Nephron progenitor cell (in vitro differentiated cells): ENCODE data around the gene NFKBIB.

Experiments
- DNase-seq: peaks from one replicate; pipeline ENCODE4 v3.0.0; 2021
- H3K27ac Mint-ChIP-seq: 2 replicates; pipeline ENCODE4 v1.8.0; 2021; ENCODE audit warnings: mild to moderate bottlenecking, moderate library complexity, mixed read lengths
- H3K27me3 Mint-ChIP-seq: 2 replicates; pipeline ENCODE4 v1.8.0; 2021; ENCODE audit warnings: mild to moderate bottlenecking, low read depth, mixed read lengths; ENCODE audit not compliant: poor library complexity
- H3K36me3 Mint-ChIP-seq: 2 replicates; pipeline ENCODE4 v1.8.0; 2021; ENCODE audit warnings: low read depth, mixed read lengths
- H3K4me1 Mint-ChIP-seq: 2 replicates; pipeline ENCODE4 v1.8.0; 2021; ENCODE audit warnings: mixed read lengths
- H3K4me3 Mint-ChIP-seq: 2 replicates; pipeline ENCODE4 v1.8.0; 2021; ENCODE audit warnings: mild to moderate bottlenecking, moderate library complexity, mixed read lengths
- H3K9me3 Mint-ChIP-seq: 2 replicates; pipeline ENCODE4 v1.8.0; 2021; ENCODE audit warnings: mild to moderate bottlenecking, moderate library complexity, mixed read lengths
- TF ChIP-seq, protein P1 (sequence below): fragments of 200-600 bp; sonication (generic); IDR thresholded peaks from 2 replicates; pipeline ENCODE4 v1.5.0; 2021; ENCODE audit warnings: antibody characterized with exemption

The NFKBIB gene

DNA sequence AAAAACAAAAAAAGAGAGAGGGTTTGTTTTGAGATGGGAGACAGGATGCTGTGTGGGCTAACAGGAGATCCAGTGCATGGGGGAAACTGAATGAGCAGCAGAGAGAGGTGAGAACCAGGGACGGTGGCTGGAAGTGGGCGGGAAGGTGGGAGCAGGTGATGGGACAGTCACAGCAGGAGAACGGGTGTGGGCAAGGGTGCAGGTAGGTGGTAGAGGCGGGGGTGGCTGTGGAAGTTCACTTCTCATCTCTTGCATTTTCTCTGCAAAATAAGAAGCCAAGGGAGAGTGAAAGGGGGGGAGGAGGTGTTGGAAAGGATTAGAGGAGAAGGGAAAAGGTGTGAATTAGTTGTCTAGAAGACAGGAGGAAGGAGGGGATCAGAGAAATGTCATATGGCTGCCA is 53.9 kb downstream of the NFKBIB start:
- Mint-ChIP-seq H3K4me1 (peaks cover 20% of the 10 kb centered on the region), H3K27ac (no peak overlapping the region), H3K4me3 (no peak overlapping the region), H3K36me3 (peaks cover 59% of the 10 kb centered on the region), H3K27me3 (peaks cover 4% of the 10 kb centered on the region), H3K9me3 (peaks cover 8% of the 10 kb centered on the region)
- DNase-seq: no peak
- TF ChIP-seq, protein P1, sequence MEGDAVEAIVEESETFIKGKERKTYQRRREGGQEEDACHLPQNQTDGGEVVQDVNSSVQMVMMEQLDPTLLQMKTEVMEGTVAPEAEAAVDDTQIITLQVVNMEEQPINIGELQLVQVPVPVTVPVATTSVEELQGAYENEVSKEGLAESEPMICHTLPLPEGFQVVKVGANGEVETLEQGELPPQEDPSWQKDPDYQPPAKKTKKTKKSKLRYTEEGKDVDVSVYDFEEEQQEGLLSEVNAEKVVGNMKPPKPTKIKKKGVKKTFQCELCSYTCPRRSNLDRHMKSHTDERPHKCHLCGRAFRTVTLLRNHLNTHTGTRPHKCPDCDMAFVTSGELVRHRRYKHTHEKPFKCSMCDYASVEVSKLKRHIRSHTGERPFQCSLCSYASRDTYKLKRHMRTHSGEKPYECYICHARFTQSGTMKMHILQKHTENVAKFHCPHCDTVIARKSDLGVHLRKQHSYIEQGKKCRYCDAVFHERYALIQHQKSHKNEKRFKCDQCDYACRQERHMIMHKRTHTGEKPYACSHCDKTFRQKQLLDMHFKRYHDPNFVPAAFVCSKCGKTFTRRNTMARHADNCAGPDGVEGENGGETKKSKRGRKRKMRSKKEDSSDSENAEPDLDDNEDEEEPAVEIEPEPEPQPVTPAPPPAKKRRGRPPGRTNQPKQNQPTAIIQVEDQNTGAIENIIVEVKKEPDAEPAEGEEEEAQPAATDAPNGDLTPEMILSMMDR: no peak

DNA sequence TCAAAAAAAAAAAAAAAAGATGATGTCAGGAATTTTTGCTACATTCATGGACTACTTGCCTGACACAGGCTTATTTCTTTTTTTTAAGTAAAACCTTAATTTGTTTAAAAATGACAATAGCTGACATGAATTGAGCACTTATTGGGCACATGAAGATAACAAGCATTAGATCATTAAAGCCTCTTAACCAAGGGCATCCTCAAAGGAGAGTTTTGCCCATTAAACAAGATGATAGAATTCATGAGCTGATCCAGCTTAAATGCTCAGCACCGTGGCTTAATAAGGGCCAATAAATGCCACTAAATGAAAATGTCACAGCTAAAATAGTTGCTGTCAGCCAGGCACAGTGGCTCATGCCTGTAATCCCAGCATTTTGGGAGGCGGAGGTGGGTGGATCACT is 56.5 kb downstream of the NFKBIB start:
- no peak for DNase-seq
- peaks cover 6% of the 10 kb centered on the region for H3K27me3 Mint-ChIP-seq

DNA sequence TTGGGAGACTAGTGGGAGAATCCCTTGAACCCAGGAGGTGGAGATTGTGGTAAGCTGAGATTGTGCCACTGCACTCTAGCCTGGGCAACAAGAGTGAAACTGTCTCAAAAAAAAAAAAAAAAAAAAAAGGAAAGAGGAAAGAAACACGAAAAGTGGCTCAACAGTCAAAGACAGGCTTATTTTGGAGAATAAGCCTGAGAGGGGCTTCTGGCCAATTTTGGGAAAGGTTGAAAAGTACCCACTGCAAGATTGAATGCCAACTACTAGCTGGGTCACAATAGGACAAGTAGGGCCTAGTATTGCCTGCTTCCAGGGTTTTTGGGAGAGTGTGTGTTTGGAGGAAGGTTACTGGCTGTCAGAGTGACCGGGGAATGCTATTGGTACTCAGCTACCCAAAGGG is 58.5 kb downstream of the NFKBIB start:
- no peak overlapping the region for H3K4me3 Mint-ChIP-seq

More for the DNA sequence above, 56.5 kb downstream of the NFKBIB start:
- no peak overlapping the region for H3K27ac Mint-ChIP-seq
- TF ChIP-seq, protein P1: no peak
- peaks cover 57% of the 10 kb centered on the region for H3K36me3 Mint-ChIP-seq
- peaks cover 8% of the 10 kb centered on the region for H3K9me3 Mint-ChIP-seq
- no peak overlapping the region for H3K4me3 Mint-ChIP-seq
- peaks cover 7% of the 10 kb centered on the region for H3K4me1 Mint-ChIP-seq

More for the DNA sequence above, 58.5 kb downstream of the NFKBIB start:
- no peak overlapping the region for H3K27ac Mint-ChIP-seq
- DNase-seq: no peak
- peaks cover 9% of the 10 kb centered on the region for H3K4me1 Mint-ChIP-seq
- peaks cover 3% of the 10 kb centered on the region for H3K27me3 Mint-ChIP-seq
- peaks cover 8% of the 10 kb centered on the region for H3K9me3 Mint-ChIP-seq
- H3K36me3 Mint-ChIP-seq: peaks cover 49% of the 10 kb centered on the region
- TF ChIP-seq, protein P1: no peak
